Glutamatergic neuron (in vitro differentiated cells): ENCODE data around the gene SLC12A4. TPM values are rescaled to one million over a fixed set of nuclear protein-coding genes. Genes with fewer than 3 reads are reported as not detected.

Source experiments
- DNase-seq: peaks from one replicate; pipeline ENCODE4 v3.0.0; 2022
- H3K27ac Mint-ChIP-seq: one replicate; pipeline ENCODE4 v1.8.0; 2020; ENCODE audit warnings: mild to moderate bottlenecking, mixed read lengths, inconsistent platforms; ENCODE audit not compliant: unreplicated experiment
- H3K27me3 Mint-ChIP-seq: one replicate; pipeline ENCODE4 v1.8.0; 2020; ENCODE audit warnings: mild to moderate bottlenecking, moderate library complexity, mixed read lengths, inconsistent platforms; ENCODE audit not compliant: unreplicated experiment
- H3K36me3 Mint-ChIP-seq: one replicate; pipeline ENCODE4 v1.8.0; 2020; ENCODE audit warnings: mild to moderate bottlenecking, mixed read lengths, inconsistent platforms; ENCODE audit not compliant: unreplicated experiment
- H3K4me1 Mint-ChIP-seq: one replicate; pipeline ENCODE4 v1.8.0; 2020; ENCODE audit warnings: mild to moderate bottlenecking, low read depth, mixed read lengths, inconsistent platforms; ENCODE audit not compliant: unreplicated experiment
- H3K4me3 Mint-ChIP-seq: one replicate; pipeline ENCODE4 v1.8.0; 2020; ENCODE audit warnings: mild to moderate bottlenecking, mixed read lengths, inconsistent platforms; ENCODE audit not compliant: unreplicated experiment
- H3K9me3 Mint-ChIP-seq: one replicate; pipeline ENCODE4 v1.8.0; 2020; ENCODE audit warnings: mild to moderate bottlenecking, moderate library complexity, mixed read lengths, inconsistent platforms; ENCODE audit not compliant: unreplicated experiment
- CTCF ChIP-seq: fragments of 200-600 bp; sonication (generic); IDR thresholded peaks from one replicate; pipeline ENCODE4 v1.5.0; 2021; ENCODE audit not compliant: partially characterized antibody, unreplicated experiment
- total RNA-seq: library from RNA; stranded (reverse); fragmentation: NEBNext Ultra II Directional; extraction: Animal tissue kit (Norgen Biotek cat#: 25700); gene quantifications from one replicate; pipeline ENCODE4 v1.2.1, GENCODE V29; 2021; ENCODE audit not compliant: unreplicated experiment

SLC12A4 gene
- total RNA-seq, 1 donor from 2014 or later, result 19.9 TPM

- H3K9me3 Mint-ChIP-seq, result no peaks in the 10 kb centered on the region
- DNase-seq, result no peak
- no peaks in the 10 kb centered on the region for H3K36me3 Mint-ChIP-seq
- H3K4me1 Mint-ChIP-seq, result no peaks in the 10 kb centered on the region
- H3K4me3 Mint-ChIP-seq, result no peak overlapping the region
- H3K27ac Mint-ChIP-seq, result no peak overlapping the region
- TF ChIP-seq CTCF, result no peak
- peaks cover 5% of the 10 kb centered on the region for H3K27me3 Mint-ChIP-seq
Observed at GRCh38 chr16:67943256-67943618, 25.2 kb downstream of the SLC12A4 start.

GRCh38 chr16:67942510-67943255 lies 25.8 kb downstream of the SLC12A4 start:
- TF ChIP-seq CTCF, result no peak
- Mint-ChIP-seq H3K4me3 (no peak overlapping the region), H3K4me1 (no peaks in the 10 kb centered on the region), H3K27ac (no peak overlapping the region), H3K27me3 (peaks cover 2% of the 10 kb centered on the region), H3K36me3 (no peaks in the 10 kb centered on the region), H3K9me3 (no peaks in the 10 kb centered on the region)
- DNase-seq, result no peak

GRCh38 chr16:67942200-67942509 lies 26.3 kb downstream of the SLC12A4 start:
- H3K9me3 Mint-ChIP-seq, result peaks cover 2% of the 10 kb centered on the region
- peak; percentile 67 for DNase-seq
- H3K27ac Mint-ChIP-seq, result no peak overlapping the region
- H3K36me3 Mint-ChIP-seq, result no peaks in the 10 kb centered on the region
- peaks cover under 1% of the 10 kb centered on the region for H3K4me1 Mint-ChIP-seq
- no peak overlapping the region for H3K4me3 Mint-ChIP-seq
- TF ChIP-seq CTCF, result peak; percentile 67
- H3K27me3 Mint-ChIP-seq, result peaks cover 2% of the 10 kb centered on the region

- H3K4me1 Mint-ChIP-seq, result peaks cover 5% of the 10 kb centered on the region
- no peak overlapping the region for H3K27ac Mint-ChIP-seq
- peaks cover 7% of the 10 kb centered on the region for H3K9me3 Mint-ChIP-seq
- no peak overlapping the region for H3K4me3 Mint-ChIP-seq
- no peaks in the 10 kb centered on the region for H3K36me3 Mint-ChIP-seq
- no peak for DNase-seq
- TF ChIP-seq CTCF, result no peak
- H3K27me3 Mint-ChIP-seq, result peaks cover 7% of the 10 kb centered on the region
Observed at GRCh38 chr16:67941469-67942199, 26.8 kb downstream of the SLC12A4 start.

- DNase-seq, result no peak
- TF ChIP-seq CTCF, result no peak
- peaks cover 5% of the 10 kb centered on the region for H3K4me1 Mint-ChIP-seq
- H3K27ac Mint-ChIP-seq, result no peak overlapping the region
- peaks cover 13% of the 10 kb centered on the region for H3K27me3 Mint-ChIP-seq
- peaks cover 9% of the 10 kb centered on the region for H3K9me3 Mint-ChIP-seq
- no peaks in the 10 kb centered on the region for H3K36me3 Mint-ChIP-seq
- H3K4me3 Mint-ChIP-seq, result no peak overlapping the region
Observed at GRCh38 chr16:67940446-67941089, 27.9 kb downstream of the SLC12A4 start.
